ENCODE data around the gene EMC10.

EMC10 gene

GRCh38 chr19:50498219-50499056 is 22.1 kb downstream of the EMC10 start:
- TF ChIP-seq CTCF (IDR thresholded peaks at IDR 0.05; ENCODE audit: control insufficient read depth, extremely low read depth, insufficient read depth) = no peak
- DNase-seq (ENCODE audit: low read depth) = no peak

GRCh38 chr19:50500060-50500752 is 23.9 kb downstream of the EMC10 start:
- DNase-seq (ENCODE audit: low read depth) = no peak
- peak; percentile 37; the same call in 1 of the 2 replicates for TF ChIP-seq CTCF (IDR thresholded peaks at IDR 0.05; ENCODE audit: control insufficient read depth, extremely low read depth, insufficient read depth)
- H3K4me3 ChIP-seq (ENCODE audit: low read depth, low read length) = no peak overlapping the region

More at GRCh38 chr19:50498219-50499056, 22.1 kb downstream of the EMC10 start:
- no peak overlapping the region for H3K4me3 ChIP-seq (ENCODE audit: low read depth, low read length)

GRCh38 chr19:50500753-50501151 is 24.4 kb downstream of the EMC10 start:
- DNase-seq (ENCODE audit: low read depth) = no peak
- no peak for TF ChIP-seq CTCF (IDR thresholded peaks at IDR 0.05; ENCODE audit: control insufficient read depth, extremely low read depth, insufficient read depth)
- H3K4me3 ChIP-seq (ENCODE audit: low read depth, low read length) = no peak overlapping the region

- no peak for TF ChIP-seq CTCF (IDR thresholded peaks at IDR 0.05; ENCODE audit: control insufficient read depth, extremely low read depth, insufficient read depth)
- DNase-seq (ENCODE audit: low read depth) = no peak
- no peak overlapping the region for H3K4me3 ChIP-seq (ENCODE audit: low read depth, low read length)
Observed at GRCh38 chr19:50501186-50501567, 24.9 kb downstream of the EMC10 start.

GRCh38 chr19:50501568-50502475 is 25.5 kb downstream of the EMC10 start:
- TF ChIP-seq CTCF (IDR thresholded peaks at IDR 0.05; ENCODE audit: control insufficient read depth, extremely low read depth, insufficient read depth) = no peak
- H3K4me3 ChIP-seq (ENCODE audit: low read depth, low read length) = no peak overlapping the region
- DNase-seq (ENCODE audit: low read depth) = no peak

GRCh38 chr19:50505856-50506611 is 29.7 kb downstream of the EMC10 start:
- TF ChIP-seq CTCF (IDR thresholded peaks at IDR 0.05; ENCODE audit: control insufficient read depth, extremely low read depth, insufficient read depth) = no peak
- no peak for DNase-seq (ENCODE audit: low read depth)
- H3K4me3 ChIP-seq (ENCODE audit: low read depth, low read length) = no peak overlapping the region
